Measurements from ENCODE around the gene FPGT.

- TF ChIP-seq CTCF (conservative IDR thresholded peaks at IDR 0.05): no peak
- TF ChIP-seq EZH2 (IDR thresholded peaks at IDR 0.05; ENCODE audit: low read depth): no peak
These were observed 2.7 kb upstream of the FPGT start for GRCh38 chr1:74195339-74195738.

Data from PC-9 (cell line).